Measurements from ENCODE around the gene CDC42EP5. TPM values are rescaled to one million over a fixed set of nuclear protein-coding genes. Genes with fewer than 3 reads are reported as not detected.

CDC42EP5 gene
- total and polyA plus RNA-seq, 10 of the 15 experiments (the other 5 are each of a cell fraction or from before 2014, with no cell fraction given) = 0.42 to 1.8 (median 1.4) TPM; not detected in 6

GRCh38 chr19:54418030-54418929, 54.8 kb downstream of the CDC42EP5 start (continued):
- TF ChIP-seq E2F8 (IDR thresholded peaks at IDR 0.05; ENCODE audit: low read depth, partially characterized antibody) (no peak), MEF2B (IDR thresholded peaks at IDR 0.05; ENCODE audit: partially characterized antibody, poor library complexity, severe bottlenecking) (peak; percentile 38)

GRCh38 chr19:54416695-54417491, 56.2 kb downstream of the CDC42EP5 start:
- intact Hi-C loops (cut with micrococcal nuclease; ENCODE audit: unreplicated experiment) = no loop called here
- no peaks in the 10 kb centered on the region for H4K20me1 ChIP-seq (ENCODE audit: control insufficient read depth, insufficient read depth)
- H2AFZ ChIP-seq (ENCODE audit: control insufficient read depth, low read depth, low read length) = no peak overlapping the region
- H3K27ac ChIP-seq (ENCODE audit: control insufficient read depth, insufficient read depth) = no peak overlapping the region
- FAIRE-seq = no peak
- no peaks in the 10 kb centered on the region for H3K36me3 ChIP-seq (ENCODE audit: control insufficient read depth in 2 of 2, insufficient read depth in 2 of 2, low read length in 1 of 2)
- no peak overlapping the region for H3K4me3 ChIP-seq
- DNase-seq (ENCODE audit: low read depth, low spot score) = no peak
- 72% methylated on average over 38 of the region's 44 CpGs for WGBS (ENCODE audit: insufficient coverage, insufficient replicate concordance, low lambda C conversion rate, missing lambda C conversion rate)
- peaks cover 8% of the 10 kb centered on the region for H3K4me1 ChIP-seq (ENCODE audit: control insufficient read depth, insufficient read depth, low read length)
- RAD21 ChIA-PET (ENCODE audit: unreplicated experiment) = interaction anchor here (0.6 kb wide), 1 partner anchor 14 kb away, joined by 3 read pairs; no protein-coding TSS in a partner anchor
- in situ Hi-C loops (cut with MboI) = no loop called here
- CTCF ChIA-PET = no interaction called here
- H3K9ac ChIP-seq (ENCODE audit: control insufficient read depth, insufficient read depth, low read length) = no peak overlapping the region
- no TSS peak for BruUV-seq (replicated peaks)
- no peaks in the 10 kb centered on the region; the same call in 2 of the 3 replicates for H3K9me3 ChIP-seq (replicated peaks; ENCODE audit: control insufficient read depth, insufficient read depth, low read length)
- POLR2A ChIA-PET = interaction anchor here (0.7 kb wide), 1 partner anchor 14 kb away, joined by 3 read pairs; no protein-coding TSS in a partner anchor
- SMC1A ChIA-PET (ENCODE audit: uncharacterized antibody, unreplicated experiment) = no interaction called here
- no peak for ATAC-seq
- H3K79me2 ChIP-seq (ENCODE audit: control insufficient read depth, insufficient read depth, low read length) = no peaks in the 10 kb centered on the region
- TF ChIP-seq BCL3 (IDR thresholded peaks at IDR 0.05; ENCODE audit: borderline replicate concordance, insufficient read depth, low read depth, low read length, poor library complexity, severe bottlenecking) (peak; percentile 88), NFIC (IDR thresholded peaks at IDR 0.05; ENCODE audit: low read depth, low read length) (peak; percentile 37; the same call in 1 of the 2 replicates), NRF1 (conservative IDR thresholded peaks at IDR 0.05; ENCODE audit: low read depth, low read length) (no peak)
- peaks cover 0 to 3% of the 10 kb centered on the region in 2 experiments; a peak in 2 of 4 replicates for H3K27me3 ChIP-seq (replicated peaks in 1 of 2; ENCODE audit: control insufficient read depth in 2 of 2, insufficient read depth in 2 of 2, low read length in 1 of 2)
- no peak overlapping the region for H3K4me2 ChIP-seq (ENCODE audit: control insufficient read depth, insufficient read depth)

All from GM12878 (cell line).